RPMI8226 (cell line): ENCODE data around the gene CTSG.

Experiments used
- DNase-seq: peaks from one replicate; pipeline ENCODE4 v3.0.0-alpha.2; 2015

CTSG gene

GRCh38 chr14:24535737-24536136 lies 40.3 kb downstream of the CTSG start:
- DNase-seq, result no peak

DNA sequence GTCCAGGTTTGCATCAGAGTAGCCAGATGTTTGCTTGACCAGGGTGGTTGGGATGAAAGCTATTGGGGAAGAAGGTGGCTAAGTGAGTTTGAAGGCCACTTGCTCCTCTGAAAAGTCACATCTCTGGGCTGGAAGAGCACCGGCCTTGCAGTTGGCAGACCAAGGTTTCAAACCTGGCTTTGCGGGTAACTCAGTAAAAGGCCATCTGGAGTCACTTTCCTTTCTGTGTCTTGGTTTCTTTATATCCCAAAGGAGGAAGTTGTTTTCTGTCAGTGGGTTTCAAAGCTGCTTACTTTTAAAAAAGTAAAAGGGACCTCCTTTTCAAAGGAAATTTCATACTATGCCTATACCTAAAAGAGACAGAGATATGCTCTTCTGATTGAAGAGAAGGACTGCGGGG lies 41.8 kb downstream of the CTSG start:
- no peak for DNase-seq

- peak; percentile 6 for DNase-seq
Observed at GRCh38 chr14:24525877-24526620, 50.0 kb downstream of the CTSG start.
